Measurements from ENCODE around the gene TAF11L11. TPM values are rescaled to one million over a fixed set of nuclear protein-coding genes. Genes with fewer than 3 reads are reported as not detected.

Gene TAF11L11
- total RNA-seq, 1 experiment from 2014 or later = not detected

DNA sequence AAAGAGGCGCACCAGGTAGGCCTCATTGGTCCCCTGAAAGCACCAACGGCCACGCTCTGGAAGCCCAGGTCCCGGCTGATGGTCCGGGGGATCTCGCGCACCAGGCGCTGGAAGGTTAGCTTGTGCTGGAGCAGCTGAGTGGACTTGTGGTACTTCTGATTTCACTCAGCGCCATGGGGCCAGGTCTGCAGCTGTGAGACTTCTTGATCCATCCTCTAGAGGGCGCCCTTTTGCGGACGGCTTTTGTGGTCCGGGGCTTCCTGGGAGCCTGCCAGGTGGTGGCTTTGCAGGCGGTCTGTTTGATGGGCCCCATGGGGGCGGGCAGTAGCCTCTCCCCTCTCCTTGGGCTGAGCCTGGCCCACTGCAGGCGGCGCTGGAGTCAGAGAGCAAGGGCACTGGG is 16.6 kb downstream of the TAF11L11 start:
- Histone ChIP-seq H3K9ac (ENCODE audit: extremely low read depth, insufficient read length, low read length) (no peak overlapping the region), H4K8ac (replicated peaks; ENCODE audit: insufficient read length, low read depth, low read length) (no peak overlapping the region), H4K91ac (ENCODE audit: insufficient read length, low read depth, low read length) (no peak overlapping the region), H2BK20ac (ENCODE audit: low read depth, low read length, poor library complexity, severe bottlenecking) (no peak overlapping the region), H2BK5ac (ENCODE audit: insufficient read length, low read length) (no peak overlapping the region), H4K20me1 (ENCODE audit: control insufficient read depth, insufficient read depth, insufficient read length) (no peaks in the 10 kb centered on the region), H3T11ph (ENCODE audit: low read length) (no peak overlapping the region), H2AFZ (ENCODE audit: low read length) (no peak overlapping the region), H3K79me1 (ENCODE audit: insufficient read depth, low read depth, low read length, poor library complexity, severe bottlenecking) (no peaks in the 10 kb centered on the region), H2BK15ac (ENCODE audit: low read depth, low read length) (no peak overlapping the region), H3K23ac (ENCODE audit: insufficient read length, low read depth, low read length) (no peak overlapping the region), H3K4me2 (ENCODE audit: insufficient read depth, insufficient read length, low read length) (no peak overlapping the region), H3K56ac (ENCODE audit: insufficient read length, low read depth, low read length) (no peak overlapping the region), H2BK12ac (ENCODE audit: insufficient read length, low read depth, low read length) (no peak overlapping the region), H3K79me2 (ENCODE audit: insufficient read depth, low read length) (no peaks in the 10 kb centered on the region), H4K5ac (ENCODE audit: insufficient read length, low read depth, low read length) (no peak overlapping the region), H3K18ac (ENCODE audit: insufficient read length, low read depth, low read length) (no peak overlapping the region), H3K27me3 (ENCODE audit: insufficient read depth, low read length) (no peaks in the 10 kb centered on the region), H3K4ac (ENCODE audit: low read depth, low read length) (no peak overlapping the region), H3K9me3 (ENCODE audit: control insufficient read depth, low read depth, low read length) (no peaks in the 10 kb centered on the region), H3K14ac (ENCODE audit: insufficient read depth, low read length) (no peak overlapping the region), H3K27ac (ENCODE audit: insufficient read length, low read depth, low read length) (no peak overlapping the region), H3K23me2 (ENCODE audit: insufficient read length, low read depth, low read length, poor library complexity, severe bottlenecking) (no peaks in the 10 kb centered on the region), H2AK5ac (ENCODE audit: insufficient read length, low read length) (no peak overlapping the region), H2BK120ac (ENCODE audit: low read depth, low read length, poor library complexity, severe bottlenecking) (no peak overlapping the region), H3K4me1 (ENCODE audit: insufficient read depth, low read length) (no peaks in the 10 kb centered on the region)
- Mint-ChIP-seq H3K27me3 (ENCODE audit: low read depth) (no peaks in the 10 kb centered on the region; the same call in 1 of the 2 replicates), H3K4me3 (no peak overlapping the region), H3K27ac (no peak overlapping the region), H3K36me3 (ENCODE audit: insufficient read depth in 1 of 3, low read depth in 3 of 3) (no peaks in the 10 kb centered on the region), H3K4me1 (no peaks in the 10 kb centered on the region), H3K9me3 (no peaks in the 10 kb centered on the region; a peak in 1 of 5 replicates)
- DNase-seq = peak; percentile 84
- TF ChIP-seq, protein P1, sequence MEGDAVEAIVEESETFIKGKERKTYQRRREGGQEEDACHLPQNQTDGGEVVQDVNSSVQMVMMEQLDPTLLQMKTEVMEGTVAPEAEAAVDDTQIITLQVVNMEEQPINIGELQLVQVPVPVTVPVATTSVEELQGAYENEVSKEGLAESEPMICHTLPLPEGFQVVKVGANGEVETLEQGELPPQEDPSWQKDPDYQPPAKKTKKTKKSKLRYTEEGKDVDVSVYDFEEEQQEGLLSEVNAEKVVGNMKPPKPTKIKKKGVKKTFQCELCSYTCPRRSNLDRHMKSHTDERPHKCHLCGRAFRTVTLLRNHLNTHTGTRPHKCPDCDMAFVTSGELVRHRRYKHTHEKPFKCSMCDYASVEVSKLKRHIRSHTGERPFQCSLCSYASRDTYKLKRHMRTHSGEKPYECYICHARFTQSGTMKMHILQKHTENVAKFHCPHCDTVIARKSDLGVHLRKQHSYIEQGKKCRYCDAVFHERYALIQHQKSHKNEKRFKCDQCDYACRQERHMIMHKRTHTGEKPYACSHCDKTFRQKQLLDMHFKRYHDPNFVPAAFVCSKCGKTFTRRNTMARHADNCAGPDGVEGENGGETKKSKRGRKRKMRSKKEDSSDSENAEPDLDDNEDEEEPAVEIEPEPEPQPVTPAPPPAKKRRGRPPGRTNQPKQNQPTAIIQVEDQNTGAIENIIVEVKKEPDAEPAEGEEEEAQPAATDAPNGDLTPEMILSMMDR (conservative IDR thresholded peaks at IDR 0.05) = peak; percentile 82
- WGBS (ENCODE audit: extremely low coverage, insufficient read length, low lambda C conversion rate) = no CpG with 5 or more reads among the region's 17 CpGs
